AG04449 (cell line): ENCODE measurements around the gene SAG.
A peak's percentile ranks its signal among the peaks of the same experiment; 100 is the strongest.

Experiments
- CTCF ChIA-PET: fragments of 350-600 bp; formaldehyde crosslinking; extraction: SDS; loops from one replicate; lab custom pipeline; 2021; ENCODE audit warnings: antibody characterized with exemption; lab: Yijun Ruan, JAX
- POLR2A ChIA-PET: fragments of 400-600, 350-600 bp; formaldehyde crosslinking; extraction: SDS; loops from one replicate; lab custom pipeline; 2020; ENCODE audit warnings: antibody characterized with exemption, inconsistent platforms; lab: Yijun Ruan, JAX
- DNase-seq: peaks from one replicate; pipeline ENCODE4 v3.0.0-alpha.2; 2010; ENCODE audit warnings: low read depth, low spot score
- H3K4me3 ChIP-seq: 2 replicates; pipeline ENCODE4 v1.5.1; 2011; ENCODE audit warnings: low read depth, mild to moderate bottlenecking, control low read depth, low read length
- CTCF ChIP-seq: IDR thresholded peaks from one replicate; pipeline ENCODE4 v1.5.1; 2011; ENCODE audit warnings: mild to moderate bottlenecking, moderate library complexity, low read length, control low read depth, inconsistent platforms; ENCODE audit not compliant: insufficient read depth; ENCODE audit errors: missing control alignments

SAG gene

GRCh38 chr2:233280114-233280693, 27.4 kb upstream of the SAG start:
- CTCF ChIA-PET: interaction anchor here (1.0 to 2.1 kb wide), 3 partner anchors 9 to 427 kb away, joined by 3 to 8 read pairs (median 7); no protein-coding TSS in a partner anchor
- no peak for DNase-seq
- no peak overlapping the region for H3K4me3 ChIP-seq
- no peak for TF ChIP-seq CTCF
- POLR2A ChIA-PET: no interaction called here

DNA sequence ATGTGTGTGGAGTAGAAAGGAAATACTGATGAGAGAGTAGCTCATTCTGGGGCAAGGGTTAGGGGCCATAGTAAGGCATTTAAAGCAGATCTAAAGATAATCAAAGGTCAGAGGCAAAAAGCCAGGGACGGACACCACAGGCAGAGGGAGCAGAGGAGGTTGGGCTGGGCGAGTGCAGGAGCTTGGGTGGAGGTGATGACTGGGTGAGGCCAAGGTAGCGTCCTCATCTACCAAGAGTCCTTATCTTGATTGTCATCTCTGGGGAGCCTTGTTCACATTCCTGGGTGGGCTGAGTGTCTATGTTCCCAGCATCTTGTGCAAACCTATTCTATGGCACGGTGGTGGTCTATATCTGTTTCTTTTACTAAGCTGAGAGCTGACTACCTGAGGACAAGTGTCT, 26.1 kb upstream of the SAG start:
- CTCF ChIA-PET: interaction anchor here (0.9 to 2.1 kb wide), 3 partner anchors 7 to 162 kb away, joined by 3 to 8 read pairs (median 7); no protein-coding TSS in a partner anchor

GRCh38 chr2:233281992-233282603, 25.5 kb upstream of the SAG start:
- ChIA-PET POLR2A (no interaction called here), CTCF (interaction anchor here (0.9 kb wide), 1 partner anchor 162 kb away, joined by 3 read pairs; no protein-coding TSS in a partner anchor)
- H3K4me3 ChIP-seq: no peak overlapping the region
- TF ChIP-seq CTCF: no peak
- DNase-seq: no peak

More for the DNA sequence above, 26.1 kb upstream of the SAG start:
- no peak for DNase-seq
- POLR2A ChIA-PET: no interaction called here
- H3K4me3 ChIP-seq: no peak overlapping the region
- TF ChIP-seq CTCF: no peak

DNA sequence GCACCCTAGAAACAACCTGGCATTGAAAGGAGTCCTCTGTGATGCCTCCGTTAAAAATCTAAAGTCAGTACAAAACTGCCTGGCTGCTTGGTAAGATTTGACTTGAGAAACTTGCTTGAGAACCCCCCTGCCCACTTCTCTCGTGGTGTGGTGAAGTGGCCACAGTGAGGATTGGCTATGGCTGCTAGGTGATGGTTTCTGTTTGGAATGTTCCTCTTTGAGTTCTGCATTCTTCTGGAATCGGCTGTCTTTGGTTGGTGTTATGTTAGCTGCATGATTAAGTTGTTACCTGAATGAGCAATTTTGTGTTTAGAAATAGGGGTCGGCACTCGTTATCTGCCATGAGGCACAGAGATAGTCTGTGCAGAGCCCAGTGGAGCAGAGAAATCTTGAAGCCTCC, 21.7 kb upstream of the SAG start:
- ChIA-PET POLR2A (no interaction called here), CTCF (interaction anchor here (1.4 kb wide), 1 partner anchor 158 kb away, joined by 5 read pairs; no protein-coding TSS in a partner anchor)
- H3K4me3 ChIP-seq: no peak overlapping the region
- TF ChIP-seq CTCF: no peak
- DNase-seq: peak; percentile 9

GRCh38 chr2:233287871-233288270, 19.7 kb upstream of the SAG start:
- ChIA-PET CTCF (interaction anchor here (1.9 to 2.5 kb wide), 2 partner anchors 7 to 10 kb away, joined by 5 to 7 read pairs; no protein-coding TSS in a partner anchor), POLR2A (no interaction called here)
- DNase-seq: no peak
- TF ChIP-seq CTCF: no peak
- H3K4me3 ChIP-seq: no peak overlapping the region

- CTCF ChIA-PET: interaction anchor here (0.9 to 2.5 kb wide), 3 partner anchors 8 to 65 kb away, joined by 3 to 7 read pairs (median 5); partner anchors contain the start of gene DGKD
These were observed 19.0 kb upstream of the SAG start for GRCh38 chr2:233288663-233289062.

More at GRCh38 chr2:233288663-233289062, 19.0 kb upstream of the SAG start:
- POLR2A ChIA-PET: no interaction called here
- H3K4me3 ChIP-seq: no peak overlapping the region
- no peak for DNase-seq
- TF ChIP-seq CTCF: no peak
